Upper lobe of left lung (tissue), 4 donors: ENCODE data around the gene TLX3.

Experiments used
- CTCF ChIP-seq, 6 experiments: fragments of 450-650 bp in 4 of 6; fragments of 200-600 bp in 2 of 6; sonication (generic) in 2 of 6; IDR thresholded peaks; one replicate each; pipeline ENCODE4 v1.5.1; 2016 to 2019; ENCODE audit warnings: antibody characterized with exemption in 6 of 6
- EP300 ChIP-seq, 4 donors: sonication (generic); formaldehyde crosslinking; IDR thresholded peaks; one replicate each; pipeline ENCODE4 v1.5.1; 2017; ENCODE audit warnings: antibody characterized with exemption in 4 of 4, control low read depth in 2 of 4
- POLR2A ChIP-seq, 4 donors: fragments of 450-650 bp; IDR thresholded peaks; one replicate each; pipeline ENCODE4 v1.5.1; 2016 to 2017; ENCODE audit warnings: antibody characterized with exemption in 4 of 4, mild to moderate bottlenecking in 2 of 4
- POLR2AphosphoS5 ChIP-seq, 2 donors: sonication (generic); formaldehyde crosslinking; IDR thresholded peaks; one replicate each; pipeline ENCODE4 v1.5.1; 2017; ENCODE audit warnings: antibody characterized with exemption in 2 of 2

- TF ChIP-seq POLR2A (IDR thresholded peaks at IDR 0.05): no peak
- no peak for TF ChIP-seq CTCF (IDR thresholded peaks at IDR 0.05)
- no peak for TF ChIP-seq POLR2AphosphoS5 (IDR thresholded peaks at IDR 0.05)
- TF ChIP-seq EP300 (IDR thresholded peaks at IDR 0.05): no peak
These were observed 33.1 kb upstream of the TLX3 start for GRCh38 chr5:171275841-171276544.
